ENCODE data around the gene ZBTB43. TPM values are rescaled to one million over a fixed set of nuclear protein-coding genes. Genes with fewer than 3 reads are reported as not detected.

Gene ZBTB43
- total and polyA plus RNA-seq, 4 donors, result 2.6 to 7.1 (median 5.0) TPM

DNA sequence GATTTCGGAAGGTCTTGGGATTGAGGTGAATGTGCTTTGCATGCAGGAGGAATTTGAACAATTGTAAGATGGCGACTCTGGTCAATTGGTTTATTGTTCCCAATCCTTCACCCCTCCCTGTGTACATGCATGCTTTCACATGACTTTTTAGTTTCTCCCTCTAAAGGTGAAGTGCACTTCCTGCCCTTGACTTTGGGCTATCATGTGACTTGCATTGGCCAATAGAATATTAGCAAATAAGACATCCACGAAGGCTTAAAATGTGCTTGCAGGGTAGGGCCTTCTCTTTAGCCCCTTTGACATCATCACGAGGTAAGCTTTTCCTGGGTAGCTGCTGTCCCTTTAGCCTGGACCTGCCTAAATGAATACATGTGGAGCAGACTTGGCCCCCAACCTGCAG lies 8.1 kb upstream of the ZBTB43 start:
- H3K9me3 ChIP-seq (ENCODE audit: control insufficient read depth in 4 of 4, low read length in 3 of 4), result no peaks in the 10 kb centered on the region
- H3K9ac ChIP-seq (ENCODE audit: low read depth in 1 of 2, low read length in 2 of 2), result no peak overlapping the region
- no peak overlapping the region for H3K4me3 ChIP-seq (ENCODE audit: low read depth in 1 of 3, low read length in 3 of 3)
- TF ChIP-seq SP1 (IDR thresholded peaks at IDR 0.05) (no peak), EGR1 (IDR thresholded peaks at IDR 0.05; ENCODE audit: low read depth in 2 of 2) (no peak), TAF1 (conservative IDR thresholded peaks at IDR 0.05) (no peak), REST (IDR thresholded peaks at IDR 0.05) (no peak)
- WGBS, result 83% methylated on average over 4 of the region's 4 CpGs
- no peak overlapping the region for H3K27ac ChIP-seq (ENCODE audit: low read depth in 1 of 2, low read length in 2 of 2)
- no peaks in the 10 kb centered on the region for H3K36me3 ChIP-seq (ENCODE audit: control insufficient read depth in 4 of 4, insufficient read depth in 3 of 4, low read depth in 1 of 4, low read length in 3 of 4)
- H3K4me1 ChIP-seq (ENCODE audit: control insufficient read depth in 4 of 4, insufficient read depth in 4 of 4, low read length in 3 of 4), result peaks cover 0 to 6% (median 2%) of the 10 kb centered on the region in 4 donors
- no peak for DNase-seq (ENCODE audit: low spot score)
- H3K27me3 ChIP-seq (ENCODE audit: control insufficient read depth in 4 of 4, insufficient read depth in 4 of 4, low read length in 3 of 4), result no peaks in the 10 kb centered on the region

GRCh38 chr9:126797903-126798302 lies 6.9 kb upstream of the ZBTB43 start:
- Histone ChIP-seq H3K27me3 (ENCODE audit: control insufficient read depth in 4 of 4, insufficient read depth in 4 of 4, low read length in 3 of 4) (no peaks in the 10 kb centered on the region), H3K4me1 (ENCODE audit: control insufficient read depth in 4 of 4, insufficient read depth in 4 of 4, low read length in 3 of 4) (peaks cover 0 to 8% (median 8%) of the 10 kb centered on the region in 4 donors), H3K27ac (ENCODE audit: low read depth in 1 of 2, low read length in 2 of 2) (no peak overlapping the region), H3K9me3 (ENCODE audit: control insufficient read depth in 4 of 4, low read length in 3 of 4) (no peaks in the 10 kb centered on the region), H3K9ac (ENCODE audit: low read depth in 1 of 2, low read length in 2 of 2) (no peak overlapping the region), H3K4me3 (ENCODE audit: low read depth in 1 of 3, low read length in 3 of 3) (no peak overlapping the region), H3K36me3 (ENCODE audit: control insufficient read depth in 4 of 4, insufficient read depth in 3 of 4, low read depth in 1 of 4, low read length in 3 of 4) (no peaks in the 10 kb centered on the region)
- no peak for TF ChIP-seq YY1 (IDR thresholded peaks at IDR 0.05)
- TF ChIP-seq HNF4G (IDR thresholded peaks at IDR 0.05), result no peak
- no peak for TF ChIP-seq MAX (IDR thresholded peaks at IDR 0.05)
- no peak for TF ChIP-seq FOXA1 (IDR thresholded peaks at IDR 0.05)
- TF ChIP-seq RXRA (IDR thresholded peaks at IDR 0.05), result no peak
- TF ChIP-seq REST (IDR thresholded peaks at IDR 0.05), result no peak
- TF ChIP-seq ZBTB33 (IDR thresholded peaks at IDR 0.05), result no peak
- no peak for TF ChIP-seq SP1 (IDR thresholded peaks at IDR 0.05)
- TF ChIP-seq TAF1 (conservative IDR thresholded peaks at IDR 0.05), result no peak
- TF ChIP-seq, protein P1, sequence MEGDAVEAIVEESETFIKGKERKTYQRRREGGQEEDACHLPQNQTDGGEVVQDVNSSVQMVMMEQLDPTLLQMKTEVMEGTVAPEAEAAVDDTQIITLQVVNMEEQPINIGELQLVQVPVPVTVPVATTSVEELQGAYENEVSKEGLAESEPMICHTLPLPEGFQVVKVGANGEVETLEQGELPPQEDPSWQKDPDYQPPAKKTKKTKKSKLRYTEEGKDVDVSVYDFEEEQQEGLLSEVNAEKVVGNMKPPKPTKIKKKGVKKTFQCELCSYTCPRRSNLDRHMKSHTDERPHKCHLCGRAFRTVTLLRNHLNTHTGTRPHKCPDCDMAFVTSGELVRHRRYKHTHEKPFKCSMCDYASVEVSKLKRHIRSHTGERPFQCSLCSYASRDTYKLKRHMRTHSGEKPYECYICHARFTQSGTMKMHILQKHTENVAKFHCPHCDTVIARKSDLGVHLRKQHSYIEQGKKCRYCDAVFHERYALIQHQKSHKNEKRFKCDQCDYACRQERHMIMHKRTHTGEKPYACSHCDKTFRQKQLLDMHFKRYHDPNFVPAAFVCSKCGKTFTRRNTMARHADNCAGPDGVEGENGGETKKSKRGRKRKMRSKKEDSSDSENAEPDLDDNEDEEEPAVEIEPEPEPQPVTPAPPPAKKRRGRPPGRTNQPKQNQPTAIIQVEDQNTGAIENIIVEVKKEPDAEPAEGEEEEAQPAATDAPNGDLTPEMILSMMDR (IDR thresholded peaks at IDR 0.05; ENCODE audit: low read depth, low read length, missing input control), result no peak
- TF ChIP-seq GABPA (IDR thresholded peaks at IDR 0.05 in 1 of 2, conservative IDR thresholded peaks at IDR 0.05 in 1 of 2), result no peak
- no peak for TF ChIP-seq HNF4A (conservative IDR thresholded peaks at IDR 0.05)
- TF ChIP-seq, protein P2, sequence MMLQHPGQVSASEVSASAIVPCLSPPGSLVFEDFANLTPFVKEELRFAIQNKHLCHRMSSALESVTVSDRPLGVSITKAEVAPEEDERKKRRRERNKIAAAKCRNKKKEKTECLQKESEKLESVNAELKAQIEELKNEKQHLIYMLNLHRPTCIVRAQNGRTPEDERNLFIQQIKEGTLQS (IDR thresholded peaks at IDR 0.05), result no peak
- TF ChIP-seq JUND (IDR thresholded peaks at IDR 0.05), result no peak
- DNase-seq (ENCODE audit: low spot score), result no peak
- 88% methylated on average over 2 of the region's 2 CpGs for whole genome bisulfite sequencing
